ENCODE results near the gene MBNL1. TPM values are rescaled to one million over a fixed set of nuclear protein-coding genes. Genes with fewer than 3 reads are reported as not detected.
A peak's percentile ranks its signal among the peaks of the same experiment; 100 is the strongest.

The MBNL1 gene
- total and polyA plus RNA-seq, 8 donors = 15.2 to 73.2 (median 40.2) TPM

DNA sequence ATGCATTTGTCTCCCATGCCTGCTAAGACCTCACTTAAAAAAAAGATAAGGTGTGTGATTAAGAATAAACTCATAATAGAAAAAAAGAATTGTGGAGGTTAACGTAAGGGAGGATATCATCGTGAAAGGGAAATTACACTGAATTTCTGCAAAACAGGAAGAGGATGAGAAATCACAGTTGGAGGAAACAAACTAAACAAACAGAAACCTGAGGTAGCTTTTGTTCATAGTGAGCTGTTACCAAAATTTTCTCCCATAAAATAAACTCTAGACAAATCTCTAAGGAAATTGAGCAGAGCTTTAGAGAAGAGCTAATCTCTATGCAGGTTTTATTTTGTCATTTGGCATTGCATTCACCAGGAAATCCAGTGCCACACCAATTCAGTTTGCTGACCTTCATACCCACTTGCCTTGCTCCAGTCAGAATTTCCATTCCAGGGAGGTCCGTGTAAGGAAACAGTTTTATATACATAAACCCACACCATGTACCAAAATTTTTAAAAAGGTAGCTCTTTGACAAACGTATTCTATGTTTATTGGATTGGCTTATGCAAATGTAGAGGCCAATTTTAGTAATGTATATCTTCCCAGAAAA is 231.2 kb downstream of the MBNL1 start:
- no peak for FAIRE-seq
- WGBS, 2 donors = 40 to 42% methylated on average over 4 of the region's 4 CpGs
- Histone ChIP-seq H3K4me1 (no peaks in the 10 kb centered on the region), H3K36me3 (no peaks in the 10 kb centered on the region), H3K27ac (no peak overlapping the region), H3K9me3 (no peaks in the 10 kb centered on the region), H3K27me3 (no peaks in the 10 kb centered on the region), H3K4me3 (no peak overlapping the region)
- intact Hi-C loops (cut with DNase I) = no loop called here
- TF ChIP-seq, protein P1, sequence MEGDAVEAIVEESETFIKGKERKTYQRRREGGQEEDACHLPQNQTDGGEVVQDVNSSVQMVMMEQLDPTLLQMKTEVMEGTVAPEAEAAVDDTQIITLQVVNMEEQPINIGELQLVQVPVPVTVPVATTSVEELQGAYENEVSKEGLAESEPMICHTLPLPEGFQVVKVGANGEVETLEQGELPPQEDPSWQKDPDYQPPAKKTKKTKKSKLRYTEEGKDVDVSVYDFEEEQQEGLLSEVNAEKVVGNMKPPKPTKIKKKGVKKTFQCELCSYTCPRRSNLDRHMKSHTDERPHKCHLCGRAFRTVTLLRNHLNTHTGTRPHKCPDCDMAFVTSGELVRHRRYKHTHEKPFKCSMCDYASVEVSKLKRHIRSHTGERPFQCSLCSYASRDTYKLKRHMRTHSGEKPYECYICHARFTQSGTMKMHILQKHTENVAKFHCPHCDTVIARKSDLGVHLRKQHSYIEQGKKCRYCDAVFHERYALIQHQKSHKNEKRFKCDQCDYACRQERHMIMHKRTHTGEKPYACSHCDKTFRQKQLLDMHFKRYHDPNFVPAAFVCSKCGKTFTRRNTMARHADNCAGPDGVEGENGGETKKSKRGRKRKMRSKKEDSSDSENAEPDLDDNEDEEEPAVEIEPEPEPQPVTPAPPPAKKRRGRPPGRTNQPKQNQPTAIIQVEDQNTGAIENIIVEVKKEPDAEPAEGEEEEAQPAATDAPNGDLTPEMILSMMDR (IDR thresholded peaks at IDR 0.05) = no peak
- no peak for DNase-seq
- no peak for ATAC-seq

DNA sequence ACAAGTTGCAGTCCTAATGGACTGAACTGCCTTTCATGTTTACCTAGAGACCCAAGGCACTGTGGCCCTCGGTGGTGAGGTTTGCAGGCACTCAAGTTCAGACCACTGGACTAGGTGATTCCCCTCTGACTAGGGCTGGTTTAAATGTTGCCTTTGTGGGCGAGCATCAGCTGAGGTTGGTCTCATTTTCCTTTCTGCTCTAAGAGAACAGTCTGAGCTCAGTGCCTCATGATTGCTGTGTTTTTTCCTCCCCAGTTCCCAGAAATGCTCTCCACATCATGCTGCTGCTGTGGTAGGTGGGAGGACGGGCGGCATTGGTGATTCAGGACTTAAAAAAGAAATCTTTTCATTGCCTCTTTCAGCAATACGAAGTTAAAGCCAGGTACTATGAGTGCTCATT is 237.2 kb downstream of the MBNL1 start:
- WGBS, 2 donors = 80 to 86% methylated on average over 5 of the region's 5 CpGs
- Histone ChIP-seq H3K27me3 (no peaks in the 10 kb centered on the region), H3K4me3 (no peak overlapping the region), H3K9me3 (no peaks in the 10 kb centered on the region), H3K27ac (no peak overlapping the region), H3K4me1 (no peaks in the 10 kb centered on the region), H3K36me3 (no peaks in the 10 kb centered on the region)
- DNase-seq = no peak
- no peak for FAIRE-seq
- TF ChIP-seq, protein P1 (IDR thresholded peaks at IDR 0.05) = no peak
- ATAC-seq = no peak
- intact Hi-C loops (cut with DNase I) = no loop called here

DNA sequence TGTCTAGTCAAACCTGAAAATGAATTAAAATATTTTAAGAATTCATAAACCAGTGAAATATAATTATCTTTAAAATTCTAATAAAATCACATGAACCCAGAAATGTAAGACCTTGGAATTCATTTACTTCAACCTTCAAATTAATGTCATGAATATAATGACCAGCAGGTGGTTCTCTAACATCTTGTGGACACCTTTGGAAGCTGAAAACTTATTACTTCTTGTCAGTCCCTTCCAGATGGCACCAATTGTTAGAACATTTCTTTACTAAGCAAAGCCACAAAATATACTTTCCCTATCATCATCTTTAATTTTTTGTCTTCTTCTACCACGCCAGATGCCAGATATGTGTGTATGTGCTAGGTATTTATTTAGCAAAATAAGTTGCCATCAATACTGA is 240.0 kb downstream of the MBNL1 start:
- no peak for DNase-seq
- ATAC-seq = peak in 2 of 4 donors; percentile 48 to 55
- 49 to 62% methylated on average over 1 of the region's 1 CpG for WGBS, 2 donors
- H3K27ac ChIP-seq = no peak overlapping the region
- H3K9me3 ChIP-seq = no peaks in the 10 kb centered on the region
- no peak overlapping the region for H3K4me3 ChIP-seq
- TF ChIP-seq, protein P1 (IDR thresholded peaks at IDR 0.05) = peak in 2 of 4 donors; percentile 27 to 34
- intact Hi-C loops (cut with DNase I) = no loop called here
- no peaks in the 10 kb centered on the region for H3K4me1 ChIP-seq
- FAIRE-seq = peak; percentile 82
- no peaks in the 10 kb centered on the region for H3K27me3 ChIP-seq
- no peaks in the 10 kb centered on the region for H3K36me3 ChIP-seq

DNA sequence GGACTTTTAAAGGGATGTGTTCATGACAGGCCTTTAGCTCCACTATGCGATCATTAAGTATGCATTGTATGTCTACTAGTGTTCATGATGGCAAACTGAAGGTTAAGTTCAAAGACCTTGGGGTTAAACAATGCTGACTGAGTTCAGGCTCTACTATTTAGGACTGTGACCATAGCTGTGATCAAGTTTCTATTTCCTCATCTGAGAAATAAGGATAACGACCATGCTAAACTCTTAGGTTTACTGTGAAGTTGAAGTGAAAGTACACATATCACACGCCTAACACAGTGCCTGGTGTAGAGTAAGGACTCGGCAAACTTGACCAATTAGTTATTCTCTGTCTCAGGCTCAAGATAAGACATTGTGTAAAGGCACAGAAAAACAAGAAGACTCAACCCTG is 243.2 kb downstream of the MBNL1 start:
- no peak for ATAC-seq
- Histone ChIP-seq H3K4me3 (no peak overlapping the region), H3K27me3 (no peaks in the 10 kb centered on the region), H3K27ac (no peak overlapping the region), H3K4me1 (no peaks in the 10 kb centered on the region), H3K36me3 (no peaks in the 10 kb centered on the region), H3K9me3 (no peaks in the 10 kb centered on the region)
- 79 to 85% methylated on average over 4 of the region's 4 CpGs for WGBS, 2 donors
- no peak for FAIRE-seq
- no peak for DNase-seq
- intact Hi-C loops (cut with DNase I) = no loop called here
- TF ChIP-seq, protein P1 (IDR thresholded peaks at IDR 0.05) = no peak

DNA sequence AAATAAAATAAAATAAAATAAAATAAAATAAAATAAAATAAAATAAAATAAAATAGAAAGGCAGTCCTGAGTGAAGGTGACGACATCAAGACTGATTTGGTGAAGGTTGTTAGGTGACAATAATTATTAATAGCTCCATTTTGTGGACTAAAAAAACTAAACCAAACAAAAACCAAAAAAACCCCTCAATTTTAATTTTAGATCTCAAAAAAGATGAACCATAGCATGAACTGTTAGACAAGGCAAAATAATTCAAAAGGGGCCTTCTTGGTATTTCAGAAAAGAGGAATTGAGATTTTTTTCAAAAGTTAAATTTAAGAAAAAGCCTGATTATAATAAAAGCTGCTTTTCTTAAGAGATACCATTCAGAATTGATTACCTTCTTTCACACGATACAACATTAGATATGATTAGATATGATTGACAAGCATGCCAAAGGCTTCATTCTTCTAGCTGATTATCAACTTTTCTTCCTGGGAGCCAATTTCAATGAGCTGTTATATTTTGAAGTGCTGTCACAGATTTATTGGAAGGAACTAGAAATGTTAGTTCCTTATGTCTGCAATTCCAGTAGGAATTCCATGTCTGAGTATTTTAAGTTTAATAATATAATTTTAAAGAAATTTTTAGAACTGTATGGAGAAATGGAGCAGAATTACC is 244.7 kb downstream of the MBNL1 start:
- intact Hi-C loops (cut with DNase I) = no loop called here
- Histone ChIP-seq H3K36me3 (no peaks in the 10 kb centered on the region), H3K9me3 (no peaks in the 10 kb centered on the region), H3K4me1 (no peaks in the 10 kb centered on the region), H3K27ac (no peak overlapping the region), H3K27me3 (no peaks in the 10 kb centered on the region), H3K4me3 (no peak overlapping the region)
- TF ChIP-seq, protein P1 (IDR thresholded peaks at IDR 0.05) = no peak
- ATAC-seq (no peak), DNase-seq (no peak), FAIRE-seq (no peak)
- WGBS, 2 donors = 65 to 69% methylated on average over 2 of the region's 2 CpGs
